Measurements from ENCODE around the gene CFAP73. TPM values are rescaled to one million over a fixed set of nuclear protein-coding genes. Genes with fewer than 3 reads are reported as not detected.
"Not testable (repeated sequence)": the region's sequence is repeated elsewhere in the genome, so short reads cannot be mapped to it uniquely, and the experiment has no call there.

Gene CFAP73
- not detected for total RNA-seq
- long read RNA-seq, result 0 reads

- DNase-seq (ENCODE audit: low spot score), result no peak
Measured at GRCh38 chr12:113149361-113150150, at the start of gene CFAP73. CFAP73 (plus strand) TSS chr12:113149724; CDS start chr12:113149858, 134 bp downstream.

- no peak for DNase-seq (ENCODE audit: low spot score)
Measured at GRCh38 chr12:113099764-113100163, 49.8 kb upstream of the CFAP73 start.

GRCh38 chr12:113101751-113102150 lies 47.8 kb upstream of the CFAP73 start:
- no peak for DNase-seq (ENCODE audit: low spot score)

GRCh38 chr12:113102811-113103210 lies 46.7 kb upstream of the CFAP73 start:
- no peak for DNase-seq (ENCODE audit: low spot score)

- DNase-seq (ENCODE audit: low spot score), result no peak
Measured at GRCh38 chr12:113103756-113104450, 45.6 kb upstream of the CFAP73 start.

- no peak for DNase-seq (ENCODE audit: low spot score)
Measured at GRCh38 chr12:113104953-113105510, 44.5 kb upstream of the CFAP73 start.

GRCh38 chr12:113105606-113106271 lies 43.8 kb upstream of the CFAP73 start:
- no peak for DNase-seq (ENCODE audit: low spot score)

- no peak for DNase-seq (ENCODE audit: low spot score)
Measured at GRCh38 chr12:113106361-113106760, 43.2 kb upstream of the CFAP73 start.

GRCh38 chr12:113108308-113108707 lies 41.2 kb upstream of the CFAP73 start:
- DNase-seq (ENCODE audit: low spot score), result no peak

GRCh38 chr12:113109360-113109759 lies 40.2 kb upstream of the CFAP73 start:
- no peak for DNase-seq (ENCODE audit: low spot score)

- DNase-seq (ENCODE audit: low spot score), result no peak
Measured at GRCh38 chr12:113109872-113110599, 39.5 kb upstream of the CFAP73 start.

GRCh38 chr12:113111247-113111646 lies 38.3 kb upstream of the CFAP73 start:
- no peak for DNase-seq (ENCODE audit: low spot score)

- DNase-seq (ENCODE audit: low spot score), result no peak
Measured at GRCh38 chr12:113112043-113112899, 37.3 kb upstream of the CFAP73 start.

- no peak for DNase-seq (ENCODE audit: low spot score)
Measured at GRCh38 chr12:113113397-113113796, 36.1 kb upstream of the CFAP73 start.

- DNase-seq (ENCODE audit: low spot score), result no peak
Measured at GRCh38 chr12:113114447-113115178, 34.9 kb upstream of the CFAP73 start.

- no peak for DNase-seq (ENCODE audit: low spot score)
Measured at GRCh38 chr12:113115455-113116126, 33.9 kb upstream of the CFAP73 start.

- DNase-seq (ENCODE audit: low spot score), result no peak
Measured at GRCh38 chr12:113116875-113117274, 32.6 kb upstream of the CFAP73 start.

GRCh38 chr12:113117684-113118083 lies 31.8 kb upstream of the CFAP73 start:
- DNase-seq (ENCODE audit: low spot score), result not testable (repeated sequence)

- no peak for DNase-seq (ENCODE audit: low spot score)
Measured at GRCh38 chr12:113118142-113118541, 31.4 kb upstream of the CFAP73 start.
